Fibroblast of skin of right quadriceps (primary cell): ENCODE data around the gene TWIST2.

Experiments used
- DNase-seq: peaks from one replicate; pipeline ENCODE4 v3.0.0-alpha.2; 2013

Gene TWIST2

DNA sequence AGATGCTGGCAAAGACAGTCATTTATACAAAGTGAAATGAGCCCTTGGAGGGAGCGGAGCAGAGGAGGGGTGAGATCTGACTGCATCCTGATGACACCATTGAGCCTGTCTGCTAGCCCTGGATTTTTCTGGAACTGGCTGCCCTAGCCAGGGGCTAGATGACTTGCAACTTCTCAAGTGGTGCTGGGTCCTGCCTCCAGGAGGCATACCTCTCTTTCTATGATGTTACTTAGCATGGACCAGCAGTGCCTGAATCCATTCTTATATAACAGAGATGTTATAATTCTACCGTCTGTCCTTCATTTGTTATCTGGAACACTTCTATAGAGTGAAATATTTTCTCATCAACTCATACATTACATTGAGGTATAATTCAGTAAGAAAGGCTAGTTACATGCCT lies 8.5 kb upstream of the TWIST2 start:
- DNase-seq: no peak

DNA sequence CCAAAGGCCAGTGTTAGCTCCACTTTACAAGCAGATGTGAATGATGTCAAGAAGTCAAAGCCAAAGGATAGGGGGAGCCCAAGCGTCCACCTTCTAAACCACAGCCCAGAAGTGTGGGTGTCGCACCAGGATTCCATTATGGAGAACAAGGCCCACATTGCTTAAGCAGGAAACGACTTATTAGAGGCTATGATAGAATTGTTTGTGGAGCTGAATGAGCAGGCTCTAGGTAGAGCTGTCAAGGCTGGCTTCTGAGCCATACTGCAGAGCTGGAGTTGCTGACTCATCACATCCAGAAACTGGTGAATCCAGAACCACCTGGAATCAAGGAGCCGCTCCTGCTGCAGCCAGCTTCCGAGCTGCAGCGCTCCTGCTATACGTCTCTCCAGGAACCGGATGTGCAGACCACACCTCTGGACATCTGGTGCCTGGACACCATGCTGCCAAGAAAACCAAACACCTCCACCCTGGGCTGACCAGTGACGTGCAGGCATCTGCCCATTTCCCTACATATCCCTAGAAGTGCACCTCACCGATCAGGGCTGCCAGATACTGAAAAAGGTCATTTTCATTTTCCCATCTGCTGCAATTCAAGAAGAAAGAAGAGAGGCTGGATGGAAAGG lies 6.2 kb upstream of the TWIST2 start:
- peak; percentile 82 for DNase-seq

DNA sequence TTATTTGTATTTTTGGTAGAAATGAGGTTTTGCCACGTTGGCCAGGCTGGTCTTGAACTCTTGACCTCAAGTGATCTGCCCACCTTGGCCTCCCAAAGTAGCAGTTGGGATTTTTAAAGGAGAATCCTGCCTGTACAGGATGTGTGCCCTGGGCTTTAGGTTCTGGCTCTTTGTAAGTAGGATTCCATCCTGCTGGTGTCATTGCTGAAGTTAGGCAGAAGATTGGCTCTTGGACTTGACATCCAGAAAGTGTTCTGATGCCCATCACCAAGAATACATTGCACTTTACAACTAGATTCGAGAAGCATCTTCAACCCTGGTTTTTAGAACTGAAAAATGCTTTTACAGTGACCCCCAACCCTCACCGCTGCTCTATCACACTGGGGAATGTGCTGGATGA lies 4.4 kb upstream of the TWIST2 start:
- DNase-seq: peak; percentile 36

DNA sequence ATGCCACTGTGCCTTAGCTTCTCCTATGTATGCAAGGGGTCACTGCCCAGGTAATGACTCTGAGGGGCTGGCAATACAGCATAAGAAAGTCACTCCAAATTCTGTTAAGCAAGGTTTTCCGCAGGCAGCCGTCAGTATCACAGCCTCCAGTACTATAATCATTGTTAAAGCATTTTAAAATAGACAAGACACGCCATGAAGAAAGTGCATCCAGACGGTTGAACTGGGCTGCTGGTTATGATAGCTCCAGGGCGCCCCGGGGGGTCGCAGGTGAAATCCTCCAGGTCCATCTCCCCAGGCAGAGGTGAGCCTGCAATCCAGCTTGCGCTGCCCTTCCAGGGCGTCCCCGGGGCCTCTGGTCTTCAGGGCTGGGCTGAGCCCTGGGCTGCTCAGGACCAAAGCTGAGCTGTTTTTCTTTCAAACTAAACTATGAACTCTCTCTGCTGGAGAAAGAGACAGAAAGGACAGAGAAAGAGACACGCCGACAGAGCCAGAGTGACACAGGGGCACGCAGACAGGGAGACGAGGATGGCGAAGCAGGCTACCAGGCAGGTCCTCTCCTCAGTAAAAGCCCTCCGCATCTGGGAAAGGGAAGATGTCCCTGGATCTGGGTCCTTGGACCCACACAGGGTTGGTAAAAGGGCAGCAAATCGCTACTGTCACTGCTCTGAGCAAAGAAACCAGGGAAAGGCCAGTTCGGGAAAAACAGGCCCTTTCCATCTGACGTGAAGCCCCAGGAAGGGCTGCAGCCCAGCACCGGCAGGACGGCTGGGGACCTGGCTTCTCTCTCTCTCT lies 2.1 kb upstream of the TWIST2 start:
- peak; percentile 35 for DNase-seq

DNA sequence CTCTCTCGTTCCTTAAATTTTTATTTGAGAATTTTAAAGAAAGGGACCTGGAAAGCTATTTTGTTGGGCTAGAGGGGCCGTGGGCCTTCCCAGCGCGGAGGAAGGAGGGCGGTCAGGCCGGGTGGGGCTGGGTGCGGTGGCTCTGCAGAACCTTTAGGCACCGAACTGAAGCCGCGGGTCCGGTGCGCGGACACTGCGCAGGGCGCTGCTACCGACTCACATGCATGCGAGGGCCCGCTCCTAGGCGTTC lies 1.6 kb upstream of the TWIST2 start:
- peak; percentile 43 for DNase-seq

DNA sequence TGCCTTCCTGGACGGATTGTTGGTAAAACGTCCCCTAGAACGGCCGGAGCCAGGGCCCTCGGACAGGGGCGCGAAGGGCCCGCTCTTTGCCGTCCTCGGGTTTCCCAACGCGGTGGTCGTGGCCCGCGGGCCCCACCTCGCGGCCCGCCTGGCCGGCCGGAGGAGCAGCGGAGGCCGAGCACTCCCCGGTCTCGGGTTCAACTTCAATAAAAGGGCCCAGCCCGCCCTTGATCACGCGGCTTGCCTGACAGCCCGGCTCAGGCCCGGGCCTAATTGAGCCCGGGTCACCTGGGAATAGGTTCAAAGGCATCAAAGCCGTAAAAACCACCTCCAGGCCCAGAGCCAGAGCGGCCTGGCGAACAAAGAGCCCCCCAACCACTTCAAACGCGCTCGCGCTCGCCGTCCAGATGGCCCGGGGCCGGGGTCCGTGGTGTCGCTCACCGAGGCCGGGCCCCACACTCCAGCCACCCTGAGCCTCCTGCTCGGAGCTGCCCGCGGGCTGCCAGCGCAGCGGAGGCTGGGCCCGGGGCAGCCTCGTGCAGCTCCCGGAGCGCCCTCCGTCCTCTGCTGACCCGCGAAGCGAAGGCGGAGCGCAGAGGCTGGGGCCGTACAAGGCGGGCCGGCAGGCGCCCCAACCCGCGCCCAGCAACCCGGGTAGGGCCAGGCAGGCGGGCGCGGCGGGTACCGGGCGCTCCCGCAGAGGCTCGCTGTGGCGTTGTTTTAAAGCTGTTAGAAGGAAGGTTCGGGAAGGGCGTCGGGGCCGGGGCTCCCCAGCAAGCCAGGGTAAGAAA lies 1.1 kb upstream of the TWIST2 start:
- DNase-seq: peak; percentile 54

DNA sequence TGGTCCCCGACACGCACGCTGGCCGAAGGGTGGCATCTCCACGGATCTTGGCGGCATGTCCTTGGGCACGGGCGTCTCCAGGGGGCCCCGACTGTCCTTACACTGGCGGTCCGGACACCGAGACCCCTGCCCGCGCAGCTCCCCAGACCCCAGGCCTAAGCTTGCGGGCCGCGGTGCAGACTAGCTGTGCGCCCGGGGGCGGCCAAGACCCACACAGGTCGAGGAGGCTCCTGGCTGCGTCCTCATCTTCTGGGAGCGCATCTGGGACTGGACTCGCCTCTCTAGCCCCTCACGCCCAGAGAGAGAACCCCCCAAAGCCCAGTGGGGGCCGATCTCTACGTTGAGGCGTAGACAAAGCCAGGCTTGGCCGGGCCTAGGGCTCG lies 475 bp upstream of the TWIST2 start:
- no peak for DNase-seq

DNA sequence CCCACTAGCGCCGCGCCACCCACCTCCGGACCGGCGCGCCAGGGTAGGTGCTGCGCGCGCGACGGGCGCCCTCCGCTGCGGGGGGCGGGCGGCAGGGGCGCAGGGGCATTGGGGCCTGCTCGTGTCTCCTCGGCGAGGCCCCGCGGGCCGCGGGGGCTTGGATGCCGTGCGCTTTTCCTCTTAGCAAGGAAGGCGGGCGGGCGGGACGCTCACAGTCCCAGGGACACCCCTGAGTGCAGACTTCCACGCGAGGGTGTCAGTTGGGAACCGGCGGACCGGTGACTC lies 748 bp downstream of the TWIST2 start:
- DNase-seq: no peak

DNA sequence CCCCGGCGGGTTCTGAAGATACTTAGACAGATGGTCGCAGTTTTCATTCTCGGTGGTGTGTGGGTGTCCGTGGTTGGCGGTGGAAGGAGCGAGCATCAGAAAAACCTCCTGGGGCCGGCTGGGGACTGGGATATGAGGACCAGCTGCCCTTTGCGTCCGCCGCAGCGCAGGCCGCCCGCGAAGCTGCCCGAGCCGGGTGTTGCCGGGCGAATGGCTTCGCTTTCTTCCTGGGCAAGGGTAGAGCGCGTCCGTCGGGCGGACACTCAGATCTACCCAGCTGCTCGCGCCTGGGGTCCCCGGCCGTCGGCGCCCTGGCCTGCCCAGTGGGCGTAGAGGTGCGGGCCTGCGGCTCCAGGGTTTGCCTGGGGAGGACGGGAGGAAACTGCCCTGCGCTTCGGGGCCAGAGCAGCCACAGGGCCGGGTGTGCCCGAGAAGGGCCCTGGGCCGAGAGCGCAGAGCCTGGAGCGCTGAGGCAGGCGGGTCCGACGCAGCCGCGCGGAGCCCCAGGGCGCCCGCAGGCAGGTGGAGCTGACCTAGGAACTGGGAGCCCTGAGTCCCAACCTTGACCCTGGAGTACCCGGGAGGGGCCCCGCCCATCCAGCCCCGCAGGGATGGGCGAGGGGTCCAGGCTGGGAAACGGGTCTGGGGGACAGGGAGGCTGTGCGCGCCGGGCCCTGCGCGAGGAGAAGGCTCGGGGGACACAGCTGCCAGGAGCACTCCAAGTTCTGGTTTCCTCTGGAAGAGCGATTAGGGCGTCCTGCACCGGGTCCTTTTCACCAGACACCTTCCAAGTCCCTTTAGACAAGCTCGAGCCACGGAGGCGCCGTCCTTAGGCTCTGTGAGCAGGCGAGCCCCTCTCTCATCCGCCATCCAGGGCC lies 1.3 kb downstream of the TWIST2 start:
- DNase-seq: peak; percentile 24

DNA sequence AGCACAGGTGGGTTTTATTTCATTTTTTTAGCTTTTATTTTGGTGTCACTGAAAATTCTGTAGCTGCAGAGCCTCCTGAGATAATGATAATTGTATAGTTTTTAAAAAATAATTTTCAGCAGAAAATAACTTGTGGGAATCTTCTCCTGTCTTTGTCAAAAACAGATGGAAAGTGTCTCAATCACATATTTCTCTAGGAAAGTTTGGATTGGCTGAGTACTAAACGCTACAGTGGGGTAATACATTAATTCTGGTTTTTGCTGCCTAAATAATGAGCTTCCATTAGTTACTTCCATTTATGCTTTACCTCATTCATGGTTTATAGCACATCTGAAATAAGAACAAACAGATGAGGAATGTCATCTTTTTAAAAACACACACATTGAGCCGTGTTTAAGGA lies 2.2 kb downstream of the TWIST2 start:
- no peak for DNase-seq

DNA sequence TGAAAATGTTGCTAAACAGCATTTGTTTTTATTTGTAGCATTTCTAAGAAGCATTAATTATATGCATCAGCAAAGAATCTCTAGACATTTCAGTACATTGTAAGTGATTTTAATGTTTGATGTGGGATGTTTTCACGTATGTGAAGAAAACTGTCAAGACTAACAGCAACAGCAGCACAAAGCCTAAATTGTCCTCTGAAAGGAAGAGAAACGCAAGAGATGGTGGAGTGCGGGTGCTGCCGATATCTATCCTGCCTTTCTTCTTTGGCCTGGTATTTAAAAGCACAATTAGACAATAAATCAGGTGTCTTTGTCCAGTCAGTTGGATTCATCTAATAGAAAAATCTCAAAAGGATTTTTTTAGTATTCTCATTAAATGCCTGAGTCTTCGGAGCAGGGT lies 3.1 kb downstream of the TWIST2 start:
- DNase-seq: peak; percentile 30

DNA sequence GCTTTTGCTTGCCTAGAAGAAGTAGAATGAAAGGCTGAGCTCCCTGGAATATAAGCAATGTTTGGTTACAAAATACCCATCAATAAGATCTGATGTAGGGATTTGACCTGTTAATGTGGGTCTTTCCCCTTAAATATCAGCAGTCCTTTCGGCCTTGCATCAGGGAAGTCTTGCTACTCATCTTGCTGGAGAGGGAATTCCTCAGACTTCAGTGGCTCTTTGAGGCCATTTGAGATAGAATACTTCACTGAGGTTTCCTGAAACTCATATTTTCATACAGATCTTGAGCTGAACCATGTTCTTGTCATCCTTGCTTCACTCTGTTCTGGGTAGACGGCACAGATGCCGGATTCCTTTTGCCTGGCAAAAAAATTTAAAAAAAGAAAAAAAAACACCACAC lies 3.9 kb downstream of the TWIST2 start:
- no peak for DNase-seq

DNA sequence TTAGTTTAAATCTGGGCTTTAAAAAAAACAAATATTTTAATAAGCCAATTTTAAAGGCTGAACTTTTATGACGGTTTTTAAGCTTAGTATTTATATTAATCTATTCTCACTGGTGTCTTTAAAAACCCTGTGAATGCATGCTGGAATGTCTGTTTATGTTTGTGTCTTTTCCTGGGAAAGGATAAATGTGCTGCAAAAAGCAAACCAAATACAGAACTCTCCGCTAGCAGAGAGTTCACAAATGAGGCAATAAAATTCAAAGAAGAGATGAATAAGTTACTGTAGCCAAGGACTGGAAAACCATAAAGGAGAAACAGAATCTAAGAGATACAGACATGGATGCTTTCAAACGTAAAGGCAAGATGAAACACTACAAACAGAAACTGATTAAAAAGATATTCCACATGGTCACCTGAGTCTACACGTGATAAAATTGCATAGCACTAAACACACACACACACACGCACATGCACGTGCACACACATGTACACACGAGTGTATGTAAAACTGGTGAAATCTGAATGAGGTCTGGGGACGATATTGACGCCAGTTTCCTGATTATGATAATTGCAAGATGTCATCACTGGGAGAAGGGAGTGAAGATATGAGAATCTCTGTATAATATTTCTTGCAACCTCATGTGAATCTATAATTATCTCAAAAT lies 4.5 kb downstream of the TWIST2 start:
- no peak for DNase-seq

DNA sequence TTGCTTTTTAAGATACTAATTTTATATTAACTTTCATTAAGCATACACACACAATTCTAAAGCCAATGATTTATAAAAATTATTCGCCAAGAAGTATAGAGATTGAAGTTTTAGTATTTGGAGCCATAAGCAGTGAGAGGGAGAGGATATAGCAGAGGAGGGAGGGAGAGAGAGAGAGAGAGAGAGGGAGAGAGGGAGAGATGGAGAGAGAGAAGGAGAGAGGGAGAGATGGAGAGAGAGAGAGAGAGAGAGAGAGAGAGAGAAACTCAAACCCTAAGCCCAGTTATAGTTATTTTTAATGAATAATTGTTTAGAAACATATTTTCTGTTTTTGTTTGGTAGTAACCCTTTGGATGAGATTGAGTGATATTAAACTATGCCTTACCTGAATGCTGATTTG lies 5.3 kb downstream of the TWIST2 start:
- DNase-seq: no peak

DNA sequence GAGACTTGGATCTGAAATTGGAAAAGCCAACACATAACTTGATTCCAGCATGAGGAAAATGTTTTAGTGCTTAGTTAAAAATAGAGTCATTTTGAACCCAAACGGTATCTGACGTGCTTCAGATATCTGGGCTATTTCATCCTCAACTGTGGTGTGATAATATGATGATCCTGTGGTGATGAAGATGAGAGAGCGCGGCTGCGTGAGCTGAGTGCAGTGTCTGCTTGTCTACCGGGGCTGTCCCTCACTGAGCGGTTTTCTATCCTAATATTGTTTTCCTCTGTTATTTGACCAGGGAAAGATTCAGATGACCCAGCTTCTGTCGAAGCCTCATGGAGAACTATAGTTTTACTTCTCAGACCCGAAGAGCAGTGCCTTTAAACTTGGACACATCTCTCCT lies 5.8 kb downstream of the TWIST2 start:
- DNase-seq: no peak

DNA sequence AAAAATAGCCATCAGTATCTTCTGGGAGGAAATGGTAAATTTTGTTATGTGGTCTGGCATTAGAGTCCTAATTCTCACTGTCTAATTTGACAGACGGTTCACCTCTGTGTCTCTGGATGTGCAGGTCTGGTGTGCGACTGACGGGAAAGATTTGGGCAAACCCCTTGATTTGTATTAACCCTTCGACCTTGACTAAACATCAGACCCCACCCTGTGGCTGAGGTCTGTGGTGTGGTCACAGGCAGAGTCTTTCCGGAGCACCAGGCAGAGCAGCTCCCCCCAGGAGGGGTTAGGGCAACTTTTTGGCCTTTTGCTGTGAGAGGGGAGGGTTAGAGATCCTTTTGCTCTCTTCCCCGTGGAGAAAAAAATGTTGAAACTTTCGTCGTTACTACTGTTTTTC lies 6.4 kb downstream of the TWIST2 start:
- DNase-seq: no peak

DNA sequence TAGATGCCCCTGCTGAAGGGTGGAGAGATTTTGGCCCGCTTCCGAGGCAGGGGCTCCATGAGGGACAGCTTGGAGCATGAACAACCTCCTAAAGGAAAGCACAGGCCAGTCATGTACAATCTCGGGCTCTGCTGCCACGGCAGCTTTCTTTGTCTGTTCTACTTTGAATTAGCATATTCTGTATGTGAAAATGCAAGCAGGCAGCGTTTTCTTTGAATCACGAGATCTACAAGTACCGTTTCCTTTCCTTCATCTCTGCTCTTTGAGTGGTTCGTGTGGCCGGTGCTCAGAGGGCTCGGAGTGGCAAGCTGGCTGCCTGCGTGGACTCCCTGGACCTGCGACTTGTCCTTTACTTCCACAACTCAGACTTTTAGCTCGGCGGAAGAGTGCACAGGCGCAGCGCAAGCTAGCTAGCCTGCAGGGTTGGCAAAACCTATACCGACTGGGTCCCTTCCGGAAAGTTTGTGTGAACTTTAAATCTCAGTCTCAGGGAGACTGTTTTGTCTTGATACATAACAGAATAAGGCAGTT lies 6.9 kb downstream of the TWIST2 start:
- DNase-seq: no peak

DNA sequence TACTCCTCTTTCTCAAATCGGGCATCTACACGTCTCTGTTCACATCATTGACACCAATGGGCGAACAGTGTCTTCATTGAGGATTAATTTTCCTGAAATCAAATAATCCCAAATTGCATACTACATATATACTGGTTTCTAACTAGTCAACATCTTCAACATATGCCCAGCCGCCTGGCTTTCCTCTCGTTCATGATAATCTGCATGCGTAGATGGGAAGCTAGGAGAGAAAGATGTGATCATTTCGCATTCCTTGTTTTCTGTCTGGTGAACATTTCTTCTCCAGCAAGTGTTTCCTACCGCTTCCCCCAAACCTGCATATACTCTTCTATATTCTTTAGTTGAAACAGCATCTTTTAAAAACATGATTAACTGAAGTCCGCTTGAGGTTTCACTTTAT lies 7.4 kb downstream of the TWIST2 start:
- no peak for DNase-seq

DNA sequence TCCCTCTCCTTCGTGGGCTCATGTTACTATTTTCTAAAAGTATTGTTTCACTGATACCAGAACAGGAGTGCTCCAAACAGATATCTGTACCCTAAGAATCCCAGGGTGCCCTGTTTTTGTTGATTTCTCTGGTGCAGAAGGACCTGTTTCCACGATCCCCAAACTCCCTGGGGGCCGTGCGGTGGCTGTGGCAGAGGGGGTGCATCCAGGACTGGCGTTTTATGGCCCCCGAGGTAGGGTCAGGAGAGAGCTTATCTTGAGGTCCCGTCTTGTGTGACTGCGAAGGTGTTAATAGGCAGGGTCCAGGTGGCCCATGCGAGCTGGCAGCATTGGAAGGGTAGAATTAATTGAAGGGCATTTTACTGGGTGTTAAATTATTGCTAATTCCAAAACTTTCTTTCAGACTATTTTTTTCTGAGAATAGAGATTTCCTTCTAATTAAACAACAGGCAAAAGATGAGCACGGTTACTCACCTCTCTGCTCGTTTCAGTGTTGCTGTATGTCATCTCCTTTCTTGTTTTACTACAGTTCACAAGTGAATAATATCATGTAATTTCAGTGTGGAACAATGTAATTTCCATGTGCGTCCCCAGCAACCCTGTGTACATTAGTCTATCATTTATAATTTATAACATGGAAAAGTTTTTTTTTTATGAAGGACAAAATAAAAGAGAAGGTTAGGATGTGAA lies 8.2 kb downstream of the TWIST2 start:
- no peak for DNase-seq

DNA sequence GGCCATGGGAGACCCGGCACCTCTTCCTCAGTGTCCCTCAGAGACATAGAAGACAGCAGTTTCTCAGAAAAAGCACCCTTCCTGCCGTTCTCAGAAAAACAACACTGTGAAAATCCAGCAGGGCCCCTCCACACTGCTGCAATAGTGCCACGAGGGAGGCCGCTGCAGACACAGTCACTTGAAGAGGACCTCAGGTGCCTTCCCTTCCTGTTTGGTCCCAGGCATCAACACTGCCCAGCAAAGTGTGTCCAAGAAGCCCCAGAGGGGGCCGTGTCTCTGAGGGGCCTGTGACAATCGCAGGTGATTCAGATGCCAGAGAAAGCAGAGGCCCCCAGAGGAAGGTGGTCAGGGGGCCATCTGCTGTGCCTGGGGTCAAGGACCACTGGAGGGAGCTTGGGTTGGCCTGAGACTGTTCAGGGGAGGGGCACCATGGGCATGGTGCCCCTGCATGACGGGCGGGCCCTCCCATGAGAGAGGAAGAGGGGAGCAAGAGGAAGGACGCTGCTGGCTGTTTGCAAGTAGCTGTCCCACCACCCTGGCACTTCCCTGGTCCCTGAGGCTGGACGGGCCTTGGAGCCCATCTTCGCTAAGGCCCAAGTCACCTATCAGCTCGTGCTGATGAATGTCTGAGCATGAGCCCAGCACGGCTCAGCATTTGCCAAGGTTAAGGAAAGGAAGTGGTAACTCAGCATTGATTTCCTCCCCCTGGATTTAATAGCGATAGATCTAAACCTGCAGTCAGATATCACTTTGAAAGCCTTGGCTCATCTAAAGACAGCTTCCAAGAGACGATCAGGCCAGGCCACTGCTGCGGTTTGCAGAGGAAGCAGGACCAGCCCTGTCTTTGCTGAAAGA lies 9.1 kb downstream of the TWIST2 start:
- DNase-seq: peak; percentile 79

DNA sequence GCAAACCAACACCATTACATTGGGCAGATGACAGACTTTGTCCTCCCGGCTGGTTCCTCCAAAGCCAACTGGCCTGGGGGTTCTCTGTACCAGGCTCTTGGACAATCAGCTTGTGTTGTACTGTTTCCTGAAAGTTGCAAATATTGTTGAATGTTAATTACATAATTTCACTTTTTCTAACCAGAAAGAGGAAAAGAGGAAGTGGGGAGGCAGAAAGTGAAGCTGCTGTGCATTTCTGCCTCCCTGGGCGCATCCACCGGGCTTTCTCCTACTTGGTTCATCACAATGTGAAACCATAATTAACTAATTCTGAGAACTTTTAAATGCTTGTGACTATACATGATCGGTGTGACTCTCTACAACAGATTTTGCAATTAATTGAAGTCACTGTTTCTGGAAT lies 10.1 kb downstream of the TWIST2 start:
- peak; percentile 37 for DNase-seq
